DMS 273 (cell line): ENCODE measurements around the gene MSS51.
"Not testable (repeated sequence)": the region's sequence is repeated elsewhere in the genome, so short reads cannot be mapped to it uniquely, and the experiment has no call there.

Experiments used
- DNase-seq: peaks from one replicate; lab custom pipeline; 2025; ENCODE audit not compliant: unreplicated experiment; lab: John Stamatoyannopoulos, UW

MSS51 gene

GRCh38 chr10:73414230-73414945 is 19.0 kb downstream of the MSS51 start:
- DNase-seq = peak; percentile 35

DNA sequence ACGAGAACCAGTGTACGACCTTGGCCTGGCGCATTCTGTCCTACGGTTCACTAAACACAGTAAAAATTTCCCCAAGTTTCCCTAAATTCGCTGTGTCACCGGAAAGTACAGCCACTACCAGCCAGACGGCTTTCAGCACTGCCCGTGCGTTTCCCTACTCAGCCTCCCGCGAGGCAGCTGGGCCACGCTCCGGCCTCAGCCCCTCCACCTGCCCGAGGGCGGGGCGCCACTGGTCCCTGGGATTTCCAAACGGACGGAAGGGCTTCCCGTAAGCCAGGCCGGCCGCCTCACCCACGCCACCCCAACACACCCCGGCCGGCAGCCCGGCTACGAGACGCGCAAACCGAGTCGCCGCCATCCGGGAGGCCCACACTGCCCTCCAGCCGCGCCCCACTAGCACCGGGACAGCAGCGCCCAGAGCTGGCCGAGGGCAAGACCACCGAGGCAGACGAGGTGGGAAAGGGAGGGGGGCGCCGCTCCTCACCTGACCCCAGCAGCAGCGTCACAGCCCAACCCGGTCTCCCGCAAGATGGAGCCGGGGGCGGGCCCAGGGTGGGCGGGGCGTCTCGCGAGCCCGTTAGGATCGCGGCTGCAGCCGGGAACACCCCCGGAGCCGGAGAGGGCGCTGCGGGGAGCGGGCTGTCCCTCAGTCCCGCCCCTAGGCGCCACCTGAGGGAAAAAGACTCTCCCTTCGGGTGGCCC is 19.7 kb downstream of the MSS51 start, which contains the start of gene ANXA7:
ANXA7 (minus strand) TSS at position 531 of the 702 bp plus-strand sequence. CDS start 13,202 bp downstream, outside the sequence.
- DNase-seq = peak; percentile 95

GRCh38 chr10:73413108-73413527 is 20.2 kb downstream of the MSS51 start:
- DNase-seq = peak; percentile 66

- DNase-seq = no peak
Measured at GRCh38 chr10:73410897-73411296, 22.5 kb downstream of the MSS51 start.

DNA sequence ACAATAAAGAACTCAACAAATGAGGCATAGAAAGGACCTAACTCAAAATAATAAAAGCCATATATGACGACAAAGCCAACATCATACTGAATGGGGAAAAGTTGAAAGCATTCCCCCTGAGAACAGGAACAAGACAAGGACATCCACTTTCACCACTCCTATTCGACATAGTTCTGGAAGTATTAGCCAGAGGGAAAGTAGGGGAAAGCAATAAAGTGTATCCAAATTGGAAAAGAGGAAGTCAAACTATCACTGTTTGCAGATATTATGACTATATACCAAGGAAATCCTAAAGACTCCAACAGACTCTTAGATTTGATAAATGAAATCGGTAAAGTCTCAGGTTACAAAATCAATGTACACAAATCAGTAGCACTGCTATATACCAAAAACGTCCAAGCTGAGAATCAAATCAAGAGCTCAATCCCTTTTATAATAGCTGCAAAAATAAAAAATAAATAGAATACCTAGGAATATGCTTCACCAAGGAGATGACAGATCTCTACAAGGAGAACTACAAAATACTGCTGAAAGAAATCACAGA is 24.3 kb downstream of the MSS51 start:
- no peak for DNase-seq

DNA sequence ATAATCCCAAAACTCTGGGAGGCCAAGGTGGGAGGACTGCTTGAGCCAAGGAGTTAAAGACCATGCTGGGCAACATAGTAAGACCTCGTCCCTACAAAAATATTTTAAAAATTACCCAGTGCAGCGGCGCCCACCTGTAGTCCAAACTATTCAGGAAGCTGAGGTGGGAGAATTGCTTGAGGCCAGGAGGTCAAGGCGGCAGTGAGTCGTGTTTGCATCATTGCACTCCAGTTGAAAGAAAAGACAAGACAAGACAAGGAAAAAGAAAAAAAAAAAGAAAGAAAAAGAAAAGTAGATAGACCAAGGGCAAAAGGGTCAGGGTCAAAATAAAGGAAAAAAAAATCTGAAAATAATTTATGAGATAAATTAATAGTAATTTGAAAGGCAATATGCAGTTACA is 25.3 kb downstream of the MSS51 start:
- no peak for DNase-seq

- no peak for DNase-seq
Measured at GRCh38 chr10:73407495-73407894, 25.9 kb downstream of the MSS51 start.

DNA sequence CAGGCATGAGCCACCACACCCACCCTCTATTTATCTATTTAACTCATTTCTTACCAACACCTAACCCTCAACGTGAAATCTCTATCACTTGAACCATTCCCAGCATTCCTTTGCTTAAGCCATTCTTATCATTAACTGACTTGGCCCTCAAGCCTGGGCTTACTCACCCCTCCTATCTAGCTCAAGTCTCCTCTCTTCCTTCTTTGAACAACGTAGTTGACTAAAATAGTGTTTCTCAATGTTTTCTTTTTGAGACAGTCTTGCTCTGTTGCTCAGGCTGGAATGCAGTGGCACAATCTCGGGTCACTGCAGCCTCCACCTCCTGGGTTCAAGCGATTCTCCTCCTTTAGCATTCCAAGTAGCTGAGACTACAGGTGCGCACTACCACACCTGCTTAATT is 26.5 kb downstream of the MSS51 start:
- DNase-seq = no peak

DNA sequence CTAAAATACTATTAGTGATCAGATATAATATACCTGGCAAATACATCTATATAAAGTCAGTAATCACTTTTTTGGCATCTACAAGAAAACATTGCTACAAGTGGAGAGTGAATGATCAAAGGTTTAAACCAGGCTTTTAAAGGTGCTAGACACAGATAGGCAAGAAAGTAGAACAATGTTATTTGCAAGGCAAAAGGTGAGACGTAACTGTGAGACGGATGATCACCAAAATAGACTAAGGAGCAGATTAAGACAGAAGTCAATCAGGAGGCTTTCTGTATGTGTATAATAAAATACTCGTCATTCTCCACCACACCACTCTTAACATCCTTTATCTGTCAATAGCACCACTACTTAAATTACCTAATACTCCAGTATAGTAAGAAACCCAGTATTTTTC is 27.8 kb downstream of the MSS51 start:
- no peak for DNase-seq

- no peak for DNase-seq
Measured at GRCh38 chr10:73404690-73405089, 28.7 kb downstream of the MSS51 start.

DNA sequence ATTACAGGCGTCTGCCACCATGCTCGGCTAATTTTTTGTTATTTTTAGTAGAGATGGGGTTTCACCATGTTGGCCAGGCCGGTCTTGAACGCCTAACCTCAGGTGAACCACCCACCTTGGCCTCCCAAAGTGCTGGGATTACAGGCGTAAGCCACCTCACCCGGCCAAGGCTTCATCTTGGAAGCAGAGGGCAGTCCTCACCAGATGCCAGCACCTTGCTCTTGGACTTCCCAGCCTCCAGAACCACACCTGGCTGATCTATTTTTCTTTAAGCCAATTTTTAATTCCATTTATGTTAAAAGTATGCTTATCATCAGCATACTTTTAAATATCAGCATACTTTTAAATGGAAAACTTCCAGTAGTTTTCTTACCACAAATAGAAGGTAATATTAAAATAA is 31.7 kb downstream of the MSS51 start:
- DNase-seq = no peak

- no peak for DNase-seq
Measured at GRCh38 chr10:73399063-73399462, 34.3 kb downstream of the MSS51 start.

DNA sequence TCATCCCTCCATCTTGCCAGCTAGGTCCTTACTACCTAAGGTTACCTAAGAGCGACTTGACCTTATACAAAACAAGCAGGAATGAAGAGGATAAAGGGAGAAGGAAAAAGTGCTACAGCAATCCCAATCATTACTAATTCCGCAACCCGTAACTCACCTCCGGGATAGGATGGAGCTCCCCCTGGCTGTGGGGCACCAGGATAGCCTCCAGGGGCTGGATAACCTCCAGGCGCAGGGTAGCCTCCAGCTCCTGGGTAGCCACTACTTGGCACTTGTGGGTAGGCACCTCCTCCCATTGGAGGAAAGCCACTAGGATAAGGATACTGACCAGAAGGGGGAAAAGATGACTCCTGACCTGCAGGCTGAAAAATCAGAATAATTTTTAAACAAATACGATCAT is 35.3 kb downstream of the MSS51 start:
- DNase-seq = peak; percentile 1

DNA sequence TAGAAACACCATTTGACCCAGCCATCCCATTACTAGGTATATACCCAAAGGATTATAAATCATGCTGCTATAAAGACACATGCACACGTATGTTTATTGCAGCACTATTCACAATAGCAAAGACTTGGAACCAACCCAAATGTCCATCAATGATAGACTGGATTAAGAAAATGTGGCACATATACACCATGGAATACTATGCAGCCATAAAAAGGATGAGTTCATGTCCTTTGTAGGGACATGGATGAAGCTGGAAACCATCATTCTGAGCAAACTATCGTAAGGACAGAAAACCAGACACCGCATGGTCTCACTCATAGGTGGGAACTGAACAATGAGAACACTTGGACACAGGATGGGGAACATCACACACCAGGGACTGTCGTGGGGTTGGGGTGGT is 39.0 kb downstream of the MSS51 start:
- not testable (repeated sequence) for DNase-seq

DNA sequence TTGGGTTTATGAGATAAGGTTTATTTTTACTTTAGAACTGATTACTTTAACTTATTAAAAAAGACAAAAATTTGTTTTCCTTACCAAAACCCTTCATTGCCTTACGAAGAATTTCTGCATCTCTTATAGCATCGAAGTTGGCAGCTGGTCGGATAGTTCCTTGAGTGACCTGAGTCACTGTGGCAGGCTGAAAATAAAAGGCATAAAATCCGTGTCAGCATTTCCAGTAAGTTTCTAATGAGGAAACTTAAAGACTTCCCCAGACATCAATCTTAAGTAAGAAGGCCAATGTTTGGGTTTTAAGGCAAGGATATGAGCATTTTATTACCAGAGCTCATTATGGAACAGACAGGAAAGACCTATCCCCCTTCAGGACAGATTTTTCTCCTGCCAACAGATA is 45.1 kb downstream of the MSS51 start:
- DNase-seq = no peak

DNA sequence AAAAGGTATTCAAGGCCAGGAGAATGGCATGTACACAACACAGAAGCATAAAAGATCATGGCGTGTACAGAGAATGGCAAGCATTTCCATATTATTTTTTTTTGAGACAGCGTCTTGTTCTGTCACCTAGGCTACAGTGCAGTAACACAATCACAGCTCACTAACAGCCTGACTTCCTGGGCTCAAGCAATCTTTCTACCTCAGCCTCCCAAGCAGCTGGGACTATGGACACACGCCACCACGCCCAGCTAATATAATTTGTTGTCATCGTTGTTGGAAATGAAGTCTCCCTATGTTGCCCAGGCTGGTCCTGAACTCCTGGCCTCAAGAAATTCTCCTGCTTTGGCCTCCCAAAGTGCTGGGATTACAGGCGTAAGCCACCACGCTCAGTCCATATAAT is 46.8 kb downstream of the MSS51 start:
- DNase-seq = no peak

DNA sequence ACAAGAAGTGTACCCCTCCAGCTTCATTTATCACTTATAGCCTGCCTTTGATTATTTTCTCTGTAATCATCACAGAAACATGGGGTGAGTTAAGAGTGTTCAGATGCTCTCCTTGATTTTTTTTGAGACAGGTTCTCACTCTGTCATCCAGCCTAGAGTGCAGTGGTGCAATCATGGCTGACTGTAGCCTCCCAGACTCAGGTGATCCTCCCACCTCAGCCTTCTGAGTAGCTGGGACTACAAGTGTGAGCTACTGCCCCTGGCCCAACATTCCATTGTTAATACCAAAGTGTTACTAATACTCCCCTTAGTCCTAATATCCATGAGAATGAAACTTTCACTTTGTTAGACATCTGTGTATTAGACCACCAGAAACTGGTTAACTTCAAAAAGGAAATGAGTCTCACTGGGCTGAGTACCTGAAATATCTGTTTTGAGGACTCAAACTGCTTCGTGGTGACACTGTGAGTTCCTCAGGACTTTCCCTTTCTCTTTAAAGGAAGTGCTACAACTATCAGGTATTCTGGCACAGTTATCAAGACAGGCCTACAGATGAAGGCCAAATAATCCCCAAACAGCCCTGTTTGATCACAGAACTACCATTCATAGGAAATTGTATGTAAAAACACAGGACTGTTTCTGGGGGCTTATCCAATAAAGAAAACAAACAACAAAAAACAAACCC is 54.2 kb downstream of the MSS51 start:
- DNase-seq = no peak

GRCh38 chr10:73376679-73377078 is 56.7 kb downstream of the MSS51 start:
- DNase-seq = no peak
